IMR-90 (cell line): ENCODE results near the gene RIPOR2. TPM values are rescaled to one million over a fixed set of nuclear protein-coding genes. Genes with fewer than 3 reads are reported as not detected.

Source experiments
- ATAC-seq: fragments of 200-7000 bp; cut with Tn5 transposase; 2 replicates; pipeline ENCODE4 v1.9.1; 2020; ENCODE audit warnings: low read depth, mild to moderate bottlenecking, moderate library complexity
- BruUV-seq: library from RNA; stranded (reverse); fragments of 400-500 nt; replicated peaks from 2 replicates; lab custom pipeline; 2021; lab: Mats Ljungman, UMichigan
- CTCF ChIA-PET: fragments of 300-600 bp; formaldehyde crosslinking; extraction: SDS; loops from one replicate; lab custom pipeline; 2021; ENCODE audit warnings: antibody characterized with exemption; lab: Yijun Ruan, JAX
- POLR2A ChIA-PET: fragments of 300-600 bp; sonication (Branson Sonifier 250); formaldehyde crosslinking; loops from one replicate; lab custom pipeline; 2022; ENCODE audit warnings: antibody characterized with exemption; ENCODE audit not compliant: unreplicated experiment; lab: Charles Lee
- DNase-seq: peaks from one replicate; pipeline ENCODE4 v3.0.0; 2013
- H2AFZ ChIP-seq: replicated peaks from 2 replicates; pipeline ENCODE3; 2013; ENCODE audit warnings: low read length, mild to moderate bottlenecking; ENCODE audit not compliant: poor library complexity
- H2AK5ac ChIP-seq: 2 replicates; pipeline ENCODE4 v1.6.1; 2013; ENCODE audit warnings: low read depth, low read length, inconsistent platforms
- H2AK9ac ChIP-seq: replicated peaks from 2 replicates; pipeline ENCODE3; 2013; ENCODE audit warnings: mild to moderate bottlenecking, low read depth, low read length, moderate library complexity; ENCODE audit not compliant: poor library complexity
- H2BK120ac ChIP-seq: 2 replicates; pipeline ENCODE4 v1.6.1; 2013; ENCODE audit warnings: low read depth, low read length, inconsistent platforms
- H2BK15ac ChIP-seq: 3 replicates; pipeline ENCODE4 v1.6.1; 2013; ENCODE audit warnings: low read depth, low read length, inconsistent platforms
- H2BK20ac ChIP-seq: 2 replicates; pipeline ENCODE4 v1.6.1; 2013; ENCODE audit warnings: low read depth, mild to moderate bottlenecking, inconsistent platforms, low read length, moderate library complexity
- H2BK5ac ChIP-seq: 2 replicates; pipeline ENCODE4 v1.6.1; 2013; ENCODE audit warnings: mild to moderate bottlenecking, low read depth, low read length, inconsistent platforms; ENCODE audit not compliant: poor library complexity, severe bottlenecking
- H3K14ac ChIP-seq: replicated peaks from 2 replicates; pipeline ENCODE4 v1.6.1; 2013; ENCODE audit warnings: low read depth, low read length, inconsistent platforms
- H3K18ac ChIP-seq: 2 replicates; pipeline ENCODE4 v1.6.1; 2013; ENCODE audit warnings: low read depth, low read length, control low read depth
- H3K23ac ChIP-seq: 2 replicates; pipeline ENCODE4 v1.6.1; 2013; ENCODE audit warnings: low read depth, low read length, inconsistent platforms
- H3K27ac ChIP-seq: 2 replicates; pipeline ENCODE4 v1.5.1; 2013; ENCODE audit warnings: mild to moderate bottlenecking, control low read depth, low read length; ENCODE audit not compliant: insufficient read depth
- H3K27me3 ChIP-seq: 2 replicates; pipeline ENCODE4 v1.6.1; 2013; ENCODE audit warnings: low read length; ENCODE audit not compliant: control insufficient read depth, insufficient read depth
- H3K36me3 ChIP-seq: 2 replicates; pipeline ENCODE4 v1.6.1; 2013; ENCODE audit warnings: low read length, mixed read lengths; ENCODE audit not compliant: control insufficient read depth, insufficient read depth
- H3K4ac ChIP-seq: 2 replicates; pipeline ENCODE4 v1.6.1; 2013; ENCODE audit warnings: low read depth, low read length, inconsistent platforms
- H3K4me1 ChIP-seq: 2 replicates; pipeline ENCODE4 v1.6.1; 2013; ENCODE audit warnings: low read length, mixed read lengths; ENCODE audit not compliant: control insufficient read depth, insufficient read depth
- H3K4me2 ChIP-seq: 2 replicates; pipeline ENCODE4 v1.6.1; 2013; ENCODE audit warnings: low read depth, mild to moderate bottlenecking, control low read depth, low read length, moderate library complexity
- H3K4me3 ChIP-seq: 2 replicates; pipeline ENCODE4 v1.5.1; 2013; ENCODE audit warnings: low read depth, mild to moderate bottlenecking, control low read depth, low read length, moderate library complexity; ENCODE audit not compliant: insufficient read depth
- H3K56ac ChIP-seq: 2 replicates; pipeline ENCODE4 v1.6.1; 2013; ENCODE audit warnings: low read length, inconsistent platforms; ENCODE audit not compliant: insufficient read depth; ENCODE audit errors: extremely low read depth
- H3K79me1 ChIP-seq, 2 experiments: 2 replicates each; pipeline ENCODE4 v1.6.1; 2013; ENCODE audit warnings: low read length in 2 of 2, inconsistent platforms in 1 of 2, low read depth in 1 of 2
- H3K9ac ChIP-seq: 2 replicates; pipeline ENCODE4 v1.6.1; 2013; ENCODE audit warnings: low read depth, low read length, control low read depth
- H3K9me1 ChIP-seq: 2 replicates; pipeline ENCODE4 v1.6.1; 2013; ENCODE audit warnings: low read length, inconsistent platforms; ENCODE audit not compliant: insufficient read depth
- H3K9me3 ChIP-seq: 2 replicates; pipeline ENCODE4 v1.6.1; 2013; ENCODE audit warnings: low read length; ENCODE audit not compliant: control insufficient read depth, insufficient read depth
- H4K20me1 ChIP-seq: 2 replicates; pipeline ENCODE4 v1.6.1; 2013; ENCODE audit warnings: low read length, inconsistent platforms; ENCODE audit not compliant: insufficient read depth
- H4K5ac ChIP-seq: 2 replicates; pipeline ENCODE4 v1.6.1; 2013; ENCODE audit warnings: mild to moderate bottlenecking, low read depth, low read length, control low read depth
- H4K8ac ChIP-seq, 2 experiments: 2 replicates each; pipeline ENCODE4 v1.6.1; 2013; ENCODE audit warnings: low read depth in 2 of 2, low read length in 2 of 2, control low read depth in 1 of 2, inconsistent platforms in 1 of 2
- H4K91ac ChIP-seq: 2 replicates; pipeline ENCODE4 v1.6.1; 2013; ENCODE audit warnings: low read depth, low read length, inconsistent platforms; ENCODE audit not compliant: insufficient read depth
- BHLHE40 ChIP-seq: fragments of 150-350 bp; IDR thresholded peaks from 2 replicates; pipeline ENCODE4 v1.6.1; 2016; ENCODE audit warnings: mild to moderate bottlenecking, low read depth, low read length
- CEBPB ChIP-seq: IDR thresholded peaks from 2 replicates; pipeline ENCODE4 v1.6.1; 2012; ENCODE audit warnings: low read depth, low read length, improper control_type of control experiment
- CHD1 ChIP-seq: IDR thresholded peaks from 2 replicates; pipeline ENCODE4 v1.6.1; 2012; ENCODE audit warnings: low read depth, low read length, improper control_type of control experiment
- FOS ChIP-seq: fragments of 150-350 bp; IDR thresholded peaks from 2 replicates; pipeline ENCODE4 v1.6.1; 2016; ENCODE audit warnings: low read depth, low read length
- MAFK ChIP-seq: IDR thresholded peaks from 2 replicates; pipeline ENCODE4 v1.6.1; 2012; ENCODE audit warnings: low read depth, low read length, improper control_type of control experiment
- MAZ ChIP-seq: IDR thresholded peaks from 2 replicates; pipeline ENCODE4 v1.6.1; 2012; ENCODE audit warnings: low read depth, mild to moderate bottlenecking, low read length, improper control_type of control experiment, moderate library complexity, borderline replicate concordance
- MXI1 ChIP-seq: IDR thresholded peaks from 2 replicates; pipeline ENCODE4 v1.6.1; 2012; ENCODE audit warnings: low read depth, mild to moderate bottlenecking, low read length, moderate library complexity, borderline replicate concordance
- NFE2L2 ChIP-seq: fragments of 150-350 bp; IDR thresholded peaks from 2 replicates; pipeline ENCODE4 v1.6.1; 2016; ENCODE audit warnings: low read depth, mild to moderate bottlenecking, low read length
- POLR2A ChIP-seq: IDR thresholded peaks from 2 replicates; pipeline ENCODE4 v1.6.1; 2012; ENCODE audit warnings: mild to moderate bottlenecking, low read depth, low read length
- RAD21 ChIP-seq: IDR thresholded peaks from 2 replicates; pipeline ENCODE4 v1.6.1; 2012; ENCODE audit warnings: low read length, improper control_type of control experiment
- RCOR1 ChIP-seq: IDR thresholded peaks from 2 replicates; pipeline ENCODE4 v1.6.1; 2012; ENCODE audit warnings: mild to moderate bottlenecking, low read length, improper control_type of control experiment; ENCODE audit not compliant: insufficient replicate concordance
- SMC3 ChIP-seq: fragments of 150-350 bp; IDR thresholded peaks from 2 replicates; pipeline ENCODE4 v1.6.1; 2016; ENCODE audit warnings: low read depth, mild to moderate bottlenecking, antibody characterized with exemption, low read length, moderate library complexity
- USF2 ChIP-seq: fragments of 150-350 bp; IDR thresholded peaks from 2 replicates; pipeline ENCODE4 v1.6.1; 2017; ENCODE audit warnings: mild to moderate bottlenecking, antibody characterized with exemption, low read length, low read depth
- WGBS, 2 experiments: methylation state at CpG; one replicate each; pipeline versions ENCODE4 v1.1.5 to v1.1.7; 2013; ENCODE audit warnings: missing lambda C conversion rate in 2 of 2; ENCODE audit not compliant: insufficient read length in 1 of 2; ENCODE audit errors: extremely low coverage in 2 of 2; 5-methylcytosine and 5-hydroxymethylcytosine counted together
- dilution Hi-C: fragments of 300-500 bp; cut with HindIII; formaldehyde crosslinking; loops from one replicate; pipeline ENCODE4 v1.14.3; 2018; ENCODE audit warnings: low sequenced_read_pairs; ENCODE audit not compliant: unreplicated experiment
- in situ Hi-C: fragments of 300-500 bp; cut with MboI; formaldehyde crosslinking; loops from 3 replicates; pipeline ENCODE4 v1.14.3; 2019; ENCODE audit warnings: low sequenced_read_pairs, inconsistent platforms, mixed read lengths
- intact Hi-C: fragments of 100-400 bp; cut with micrococcal nuclease; formaldehyde crosslinking; loops from 2 replicates; pipeline ENCODE4 v1.10.0; 2022
- polyA plus RNA-seq, 3 experiments: library from polyadenylated mRNA; depleted of rRNA; stranded (reverse); fragments of >200 nt; gene quantifications; 2 replicates each; pipeline ENCODE4 v1.2.3, GENCODE V29; 2012; ENCODE audit warnings: low replicate concordance in 1 of 3
- total RNA-seq: library from RNA; depleted of rRNA; stranded (reverse); fragments of >200 nt; gene quantifications from 2 replicates; pipeline ENCODE4 v1.2.3, GENCODE V29; 2012

Gene RIPOR2
- total and polyA plus RNA-seq, 2 of the 4 experiments (the other 2 are of a cell fraction), result 1.1 to 1.2 TPM

- H2BK5ac ChIP-seq, result no peak overlapping the region
- no peak overlapping the region for H3K4ac ChIP-seq
- ATAC-seq (no peak), DNase-seq (no peak)
- no peaks in the 10 kb centered on the region for H4K20me1 ChIP-seq
- ChIA-PET POLR2A (no interaction called here), CTCF (interaction anchor here (0.6 to 0.9 kb wide), 2 partner anchors 15 to 329 kb away, joined by 3 read pairs; no protein-coding TSS in a partner anchor)
- intact Hi-C loops (no loop called here), in situ Hi-C loops (no loop called here), dilution Hi-C loops (no loop called here)
- H2AFZ ChIP-seq, result no peak overlapping the region
- H2AK5ac ChIP-seq, result no peak overlapping the region
- H3K14ac ChIP-seq, result no peak overlapping the region
- no peak overlapping the region for H3K9ac ChIP-seq
- peaks cover 2% of the 10 kb centered on the region; the same call in 1 of the 2 replicates for H3K36me3 ChIP-seq
- H3K4me3 ChIP-seq, result no peak overlapping the region
- no peak overlapping the region for H4K91ac ChIP-seq
- H3K9me1 ChIP-seq, result 0 out of 2 replicates have a peak, but pooled peaks cover under 1% of the 10 kb centered on the region
- H4K5ac ChIP-seq, result no peak overlapping the region
- H3K79me1 ChIP-seq, result no peaks in the 10 kb centered on the region
- no peak overlapping the region; the same call in 2 of the 3 replicates for H2BK15ac ChIP-seq
- H3K56ac ChIP-seq, result no peak overlapping the region
- H3K4me1 ChIP-seq, result peaks cover 3% of the 10 kb centered on the region; the same call in 1 of the 2 replicates
- H3K23ac ChIP-seq, result no peak overlapping the region
- H3K18ac ChIP-seq, result no peak overlapping the region
- no peaks in the 10 kb centered on the region for H3K9me3 ChIP-seq
- WGBS, 2 experiments, result no CpG with 5 or more reads among the region's 3 CpGs
- no peak overlapping the region for H3K27ac ChIP-seq
- H3K4me2 ChIP-seq, result no peak overlapping the region
- H2BK20ac ChIP-seq, result no peak overlapping the region
- no peak overlapping the region for H2BK120ac ChIP-seq
- BruUV-seq, result no TSS peak
- no peaks in the 10 kb centered on the region for H3K27me3 ChIP-seq
- H4K8ac ChIP-seq, result no peak overlapping the region
- H2AK9ac ChIP-seq, result no peak overlapping the region
- TF ChIP-seq MAZ (no peak), BHLHE40 (no peak), MAFK (peak; percentile 49; the same call in 1 of the 2 replicates), CHD1 (no peak), POLR2A (no peak), MXI1 (no peak), RCOR1 (no peak), USF2 (no peak), RAD21 (no peak), CEBPB (no peak), SMC3 (no peak), FOS (no peak), NFE2L2 (peak; percentile 91)
These were observed 113.8 kb downstream of the RIPOR2 start for GRCh38 chr6:24821860-24822444.
